ENCODE data around the gene DAPL1. TPM values are rescaled to one million over a fixed set of nuclear protein-coding genes. Genes with fewer than 3 reads are reported as not detected.

Gene DAPL1
- total RNA-seq, 1 donor from 2014 or later, result not detected

- Histone ChIP-seq H3K36me3 (no peaks in the 10 kb centered on the region), H3K27ac (no peak overlapping the region), H3K9me3 (no peaks in the 10 kb centered on the region), H3K4me3 (no peak overlapping the region), H3K4me1 (peaks cover 12 to 47% of the 10 kb centered on the region in 2 donors), H3K27me3 (no peaks in the 10 kb centered on the region)
- no peak for TF ChIP-seq CTCF (IDR thresholded peaks at IDR 0.05)
- intact Hi-C loops (cut with DNase I), result loop anchor here (5.0 to 10.0 kb wide), 2 partner anchors 34 to 187 kb away; partner anchors contain the start of gene TANC1
- DNase-seq (ENCODE audit: low spot score in 2 of 2), result no peak
These were observed 16.9 kb upstream of the DAPL1 start for GRCh38 chr2:158778243-158778642.

- Histone ChIP-seq H3K27ac (peak overlapping the region; percentile 34 to 51), H3K4me3 (no peak overlapping the region), H3K27me3 (no peaks in the 10 kb centered on the region), H3K4me1 (peaks cover 4 to 37% of the 10 kb centered on the region in 2 donors), H3K9me3 (no peaks in the 10 kb centered on the region), H3K36me3 (no peaks in the 10 kb centered on the region)
- intact Hi-C loops (cut with DNase I), result loop anchor here (5.0 to 10.0 kb wide), 4 partner anchors 33 to 408 kb away; partner anchors contain the start of gene TANC1
- DNase-seq (ENCODE audit: low spot score in 2 of 2), result no peak
- TF ChIP-seq CTCF (IDR thresholded peaks at IDR 0.05), result no peak
These were observed 15.5 kb upstream of the DAPL1 start for GRCh38 chr2:158779621-158780020.

- Histone ChIP-seq H3K4me3 (no peak overlapping the region), H3K27me3 (no peaks in the 10 kb centered on the region), H3K36me3 (no peaks in the 10 kb centered on the region), H3K9me3 (no peaks in the 10 kb centered on the region), H3K4me1 (peaks cover 3 to 33% of the 10 kb centered on the region in 2 donors), H3K27ac (peak overlapping the region; percentile 32 to 34)
- DNase-seq (ENCODE audit: low spot score in 2 of 2), result no peak
- intact Hi-C loops (cut with DNase I), result loop anchor here (5.0 kb wide), 2 partner anchors 61 to 406 kb away; no protein-coding TSS in a partner anchor
- no peak for TF ChIP-seq CTCF (IDR thresholded peaks at IDR 0.05)
These were observed 13.7 kb upstream of the DAPL1 start for GRCh38 chr2:158781353-158781961.

- intact Hi-C loops (cut with DNase I), result loop anchor here (5.0 kb wide), 2 partner anchors 60 to 405 kb away; no protein-coding TSS in a partner anchor
- TF ChIP-seq CTCF (IDR thresholded peaks at IDR 0.05), result no peak
These were observed 13.0 kb upstream of the DAPL1 start for GRCh38 chr2:158782136-158782535.

GRCh38 chr2:158782616-158783015 lies 12.5 kb upstream of the DAPL1 start:
- Histone ChIP-seq H3K27me3 (no peaks in the 10 kb centered on the region), H3K4me1 (peaks cover 3 to 22% of the 10 kb centered on the region in 2 donors), H3K27ac (no peak overlapping the region), H3K36me3 (no peaks in the 10 kb centered on the region), H3K4me3 (no peak overlapping the region), H3K9me3 (no peaks in the 10 kb centered on the region)
- TF ChIP-seq CTCF (IDR thresholded peaks at IDR 0.05), result no peak
- intact Hi-C loops (cut with DNase I), result loop anchor here (5.0 kb wide), 2 partner anchors 60 to 405 kb away; no protein-coding TSS in a partner anchor
- no peak for DNase-seq (ENCODE audit: low spot score in 2 of 2)

More at GRCh38 chr2:158782136-158782535, 13.0 kb upstream of the DAPL1 start:
- Histone ChIP-seq H3K4me3 (no peak overlapping the region), H3K36me3 (no peaks in the 10 kb centered on the region), H3K27me3 (no peaks in the 10 kb centered on the region), H3K27ac (peak overlapping the region in 1 of 2 donors; percentile 32), H3K9me3 (no peaks in the 10 kb centered on the region), H3K4me1 (peaks cover 3 to 27% of the 10 kb centered on the region in 2 donors)
- no peak for DNase-seq (ENCODE audit: low spot score in 2 of 2)

Measured in ascending aorta (tissue), 2 donors.